Fibroblast of lung (primary cell): Measurements from ENCODE around the gene ABLIM2. TPM values are rescaled to one million over a fixed set of nuclear protein-coding genes. Genes with fewer than 3 reads are reported as not detected.

Experiments used
- DNase-seq, 2 donors: peaks; one replicate each; pipeline versions ENCODE4 v3.0.0 to v3.0.0-alpha.2; 2010; ENCODE audit warnings: low read depth in 2 of 2
- H2AFZ ChIP-seq: 2 replicates; pipeline ENCODE4 v1.5.1; 2012; ENCODE audit warnings: low read length, control low read depth, inconsistent platforms
- H3K27ac ChIP-seq: 2 replicates; pipeline ENCODE4 v1.5.1; 2011; ENCODE audit warnings: low read length, control low read depth; ENCODE audit not compliant: insufficient read depth
- H3K27me3 ChIP-seq: 2 replicates; pipeline ENCODE4 v1.5.1; 2011; ENCODE audit warnings: mild to moderate bottlenecking, low read length; ENCODE audit not compliant: control insufficient read depth, insufficient read depth
- H3K36me3 ChIP-seq: 2 replicates; pipeline ENCODE4 v1.5.1; 2011; ENCODE audit warnings: low read length; ENCODE audit not compliant: control insufficient read depth, insufficient read depth
- H3K4me1 ChIP-seq: 2 replicates; pipeline ENCODE4 v1.5.1; 2011; ENCODE audit warnings: low read length; ENCODE audit not compliant: control insufficient read depth, insufficient read depth; ENCODE audit errors: extremely low read depth
- H3K4me2 ChIP-seq: 2 replicates; pipeline ENCODE4 v1.5.1; 2011; ENCODE audit warnings: low read length, control low read depth; ENCODE audit not compliant: insufficient read depth; ENCODE audit errors: extremely low read depth
- H3K4me3 ChIP-seq, 4 experiments: fragments of 200-600 bp in 1 of 4; sonication (generic) in 1 of 4; replicated peaks in 1 of 4; 2 replicates each; pipeline ENCODE4 v1.5.1; 2011 to 2016; ENCODE audit warnings: low read length in 4 of 4, low read depth in 3 of 4, mild to moderate bottlenecking in 3 of 4, control low read depth in 2 of 4, inconsistent platforms in 1 of 4, mixed read lengths in 1 of 4; ENCODE audit not compliant: insufficient read depth in 1 of 4; ENCODE audit errors: control extremely low read depth in 1 of 4
- H3K79me2 ChIP-seq: 2 replicates; pipeline ENCODE4 v1.5.1; 2012; ENCODE audit warnings: mild to moderate bottlenecking, low read length, inconsistent platforms; ENCODE audit not compliant: control insufficient read depth, insufficient read depth
- H3K9ac ChIP-seq: 2 replicates; pipeline ENCODE4 v1.5.1; 2011; ENCODE audit warnings: mild to moderate bottlenecking, low read length, control low read depth; ENCODE audit not compliant: insufficient read depth
- H3K9me3 ChIP-seq: 2 replicates; pipeline ENCODE4 v1.5.1; 2012; ENCODE audit warnings: low read depth, low read length; ENCODE audit not compliant: control insufficient read depth, insufficient read depth
- H4K20me1 ChIP-seq: 2 replicates; pipeline ENCODE4 v1.5.1; 2011; ENCODE audit warnings: low read length; ENCODE audit not compliant: control insufficient read depth, insufficient read depth; ENCODE audit errors: extremely low read depth
- CTCF ChIP-seq, 2 donors: IDR thresholded peaks in 1 of 2; conservative IDR thresholded peaks in 1 of 2; 1 replicate in 1 of 2; 2 replicates in 1 of 2; pipeline ENCODE4 v1.5.1; 2011 to 2012; ENCODE audit warnings: low read length in 2 of 2, control low read depth in 1 of 2, inconsistent platforms in 1 of 2, low read depth in 1 of 2, mild to moderate bottlenecking in 1 of 2
- EZH2 ChIP-seq: IDR thresholded peaks from 2 replicates; pipeline ENCODE4 v1.5.1; 2012; ENCODE audit warnings: low read length, control low read depth, mild to moderate bottlenecking; ENCODE audit errors: missing control alignments
- polyA plus RNA-seq, 2 donors: library from polyadenylated mRNA; depleted of rRNA in 1 of 2; stranded (reverse) in 1 of 2; unstranded in 1 of 2; fragments of >200 nt; gene quantifications; 2 replicates each; pipeline ENCODE4 v1.2.1, GENCODE V29; 2011 to 2012; ENCODE audit warnings: missing spikeins in 1 of 2
- total RNA-seq: library from RNA; depleted of rRNA; stranded (reverse); fragments of >200 nt; gene quantifications from 2 replicates; pipeline ENCODE4 v1.2.1, GENCODE V29; 2014

The ABLIM2 gene
- total and polyA plus RNA-seq, 2 donors (not counting 1 experiment from before 2014, with no cell fraction given), result 0.66 to 2.6 TPM

DNA sequence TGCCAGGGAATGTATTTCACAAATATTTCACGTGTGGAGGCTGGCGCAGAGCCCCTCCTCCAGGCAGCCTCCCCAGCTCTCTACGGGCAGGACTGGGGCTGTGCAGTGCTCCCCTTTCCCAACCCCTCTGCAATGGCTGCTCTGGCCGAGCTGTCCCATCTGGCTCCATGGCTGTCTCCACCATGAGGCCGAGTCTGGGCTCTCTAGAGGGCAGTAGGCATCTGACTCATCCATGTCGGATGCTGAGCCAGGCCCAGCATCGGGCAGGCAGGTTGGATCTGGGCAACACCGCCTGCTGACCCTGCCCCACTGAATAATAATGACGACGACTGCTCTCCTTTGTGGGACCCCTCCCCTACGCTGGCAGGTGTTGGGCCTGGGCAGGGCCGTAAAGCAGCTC is 29.5 kb upstream of the ABLIM2 start:
- TF ChIP-seq EZH2, result no peak
- TF ChIP-seq CTCF (conservative IDR thresholded peaks at IDR 0.05 in 1 of 2, IDR thresholded peaks at IDR 0.05 in 1 of 2; ENCODE audit: low read depth in 1 of 2, low read length in 2 of 2), result no peak
- no peak overlapping the region for H3K27ac ChIP-seq
- DNase-seq, result no peak
- H3K9ac ChIP-seq, result no peak overlapping the region
- H4K20me1 ChIP-seq, result no peaks in the 10 kb centered on the region
- no peaks in the 10 kb centered on the region for H3K27me3 ChIP-seq
- no peak overlapping the region for H3K4me3 ChIP-seq
- H3K4me1 ChIP-seq, result peaks cover 25% of the 10 kb centered on the region
- H3K4me2 ChIP-seq, result no peak overlapping the region
- H3K36me3 ChIP-seq, result no peaks in the 10 kb centered on the region
- H3K9me3 ChIP-seq, result no peaks in the 10 kb centered on the region
- no peak overlapping the region for H2AFZ ChIP-seq
- no peaks in the 10 kb centered on the region for H3K79me2 ChIP-seq

- H3K27me3 ChIP-seq, result no peaks in the 10 kb centered on the region
- no peak overlapping the region for H3K4me2 ChIP-seq
- H4K20me1 ChIP-seq, result no peaks in the 10 kb centered on the region
- H2AFZ ChIP-seq, result no peak overlapping the region
- H3K36me3 ChIP-seq, result no peaks in the 10 kb centered on the region
- TF ChIP-seq CTCF (conservative IDR thresholded peaks at IDR 0.05 in 1 of 2, IDR thresholded peaks at IDR 0.05 in 1 of 2; ENCODE audit: low read depth in 1 of 2, low read length in 2 of 2), result no peak
- TF ChIP-seq EZH2, result no peak
- H3K4me3 ChIP-seq, result no peak overlapping the region
- no peaks in the 10 kb centered on the region for H3K9me3 ChIP-seq
- peaks cover 33% of the 10 kb centered on the region for H3K4me1 ChIP-seq
- no peak overlapping the region for H3K9ac ChIP-seq
- H3K79me2 ChIP-seq, result no peaks in the 10 kb centered on the region
- H3K27ac ChIP-seq, result peak overlapping the region; percentile 51
- no peak for DNase-seq
Observed at GRCh38 chr4:8185930-8186329, 27.3 kb upstream of the ABLIM2 start.

DNA sequence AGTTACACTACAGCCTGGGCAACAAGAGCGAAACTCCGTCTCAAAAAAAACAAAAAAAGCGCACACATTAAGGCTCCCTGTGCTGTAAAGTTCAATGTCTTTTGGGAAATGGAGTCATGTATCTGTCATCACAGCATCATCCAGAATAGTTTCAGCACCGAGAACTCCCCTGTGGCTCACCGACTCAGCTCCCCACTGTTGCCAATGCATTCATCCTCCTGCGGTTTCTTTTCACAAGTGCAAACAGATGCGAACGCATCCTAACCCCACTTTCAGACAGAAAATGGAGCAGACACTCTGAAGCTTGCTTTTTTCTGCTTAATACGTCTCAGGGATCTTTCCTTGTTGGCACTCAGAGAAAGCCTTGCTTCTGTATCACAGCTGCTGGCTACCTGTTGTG is 26.7 kb upstream of the ABLIM2 start:
- Histone ChIP-seq H4K20me1 (no peaks in the 10 kb centered on the region), H3K9me3 (no peaks in the 10 kb centered on the region), H3K4me1 (peaks cover 30% of the 10 kb centered on the region), H3K79me2 (no peaks in the 10 kb centered on the region), H3K9ac (no peak overlapping the region), H3K4me2 (no peak overlapping the region), H3K27me3 (no peaks in the 10 kb centered on the region), H3K4me3 (no peak overlapping the region), H3K36me3 (no peaks in the 10 kb centered on the region), H3K27ac (peak overlapping the region; percentile 52), H2AFZ (no peak overlapping the region)
- no peak for TF ChIP-seq EZH2
- no peak for TF ChIP-seq CTCF (conservative IDR thresholded peaks at IDR 0.05 in 1 of 2, IDR thresholded peaks at IDR 0.05 in 1 of 2; ENCODE audit: low read depth in 1 of 2, low read length in 2 of 2)
- DNase-seq, result peak; percentile 51 to 88
